Measurements from ENCODE around the gene AUTS2.
A peak's percentile ranks its signal among the peaks of the same experiment; 100 is the strongest.

The AUTS2 gene

DNA sequence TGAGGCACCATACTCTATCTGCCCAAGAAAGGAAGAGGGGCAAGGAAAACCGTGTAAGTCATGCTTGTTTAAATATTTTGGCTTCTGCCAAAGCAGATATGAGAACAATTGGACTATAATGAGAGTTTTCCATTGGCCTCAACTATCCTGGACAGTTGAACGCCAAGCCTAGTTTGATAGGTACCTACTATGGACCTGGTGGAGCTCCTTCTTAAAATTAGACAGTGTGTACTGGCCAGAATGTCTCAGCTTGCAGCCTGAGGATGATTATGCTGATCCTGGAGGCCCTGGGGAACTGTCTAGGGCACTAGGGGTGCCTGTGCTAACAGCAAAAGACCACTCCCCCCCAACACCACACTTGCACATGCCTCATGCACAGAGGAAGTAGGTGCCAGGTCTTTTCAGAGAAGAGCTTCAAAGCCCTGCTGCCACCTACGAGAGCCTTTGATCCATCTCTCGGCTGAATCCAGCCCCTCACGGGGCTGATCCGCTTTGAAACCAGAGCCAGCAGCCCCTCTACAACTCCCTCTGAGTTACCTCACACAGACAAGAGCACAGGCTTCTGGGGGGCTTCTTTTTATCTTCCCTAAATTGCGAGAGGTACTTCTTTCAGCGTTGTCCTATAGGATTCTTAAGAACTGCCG is 1059.8 kb downstream of the AUTS2 start:
- DNase-seq (ENCODE audit: low read depth), result no peak

- no peak for DNase-seq (ENCODE audit: low read depth)
These were observed 1061.0 kb downstream of the AUTS2 start for GRCh38 chr7:70659263-70659662.

- DNase-seq (ENCODE audit: low read depth), result peak; percentile 22
These were observed 1062.0 kb downstream of the AUTS2 start for GRCh38 chr7:70660154-70660818.

- no peak for DNase-seq (ENCODE audit: low read depth)
These were observed 1062.5 kb downstream of the AUTS2 start for GRCh38 chr7:70660819-70661191.

- DNase-seq (ENCODE audit: low read depth), result no peak
These were observed 1065.4 kb downstream of the AUTS2 start for GRCh38 chr7:70663680-70664079.

DNA sequence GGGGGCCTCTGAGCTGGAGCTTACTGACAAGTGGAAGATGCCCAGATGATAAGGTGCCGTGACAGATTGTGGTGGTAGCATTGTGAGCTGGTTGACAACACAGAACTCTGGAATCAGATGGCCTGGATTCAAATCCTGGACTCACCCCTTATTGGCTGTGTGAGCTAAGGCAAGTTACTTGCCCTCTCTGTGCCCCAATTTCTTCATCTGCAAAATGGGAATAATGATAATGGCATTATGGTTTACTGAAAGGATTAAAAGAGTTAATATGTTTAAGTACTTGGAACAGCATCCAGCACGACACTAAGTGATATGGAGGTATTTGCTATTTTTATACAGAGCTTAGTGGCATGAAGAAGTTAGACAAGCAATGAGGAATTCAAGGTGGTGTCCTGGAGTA is 1067.7 kb downstream of the AUTS2 start:
- no peak for DNase-seq (ENCODE audit: low read depth)

GRCh38 chr7:70667406-70667805 is 1069.1 kb downstream of the AUTS2 start:
- DNase-seq (ENCODE audit: low read depth), result no peak

DNA sequence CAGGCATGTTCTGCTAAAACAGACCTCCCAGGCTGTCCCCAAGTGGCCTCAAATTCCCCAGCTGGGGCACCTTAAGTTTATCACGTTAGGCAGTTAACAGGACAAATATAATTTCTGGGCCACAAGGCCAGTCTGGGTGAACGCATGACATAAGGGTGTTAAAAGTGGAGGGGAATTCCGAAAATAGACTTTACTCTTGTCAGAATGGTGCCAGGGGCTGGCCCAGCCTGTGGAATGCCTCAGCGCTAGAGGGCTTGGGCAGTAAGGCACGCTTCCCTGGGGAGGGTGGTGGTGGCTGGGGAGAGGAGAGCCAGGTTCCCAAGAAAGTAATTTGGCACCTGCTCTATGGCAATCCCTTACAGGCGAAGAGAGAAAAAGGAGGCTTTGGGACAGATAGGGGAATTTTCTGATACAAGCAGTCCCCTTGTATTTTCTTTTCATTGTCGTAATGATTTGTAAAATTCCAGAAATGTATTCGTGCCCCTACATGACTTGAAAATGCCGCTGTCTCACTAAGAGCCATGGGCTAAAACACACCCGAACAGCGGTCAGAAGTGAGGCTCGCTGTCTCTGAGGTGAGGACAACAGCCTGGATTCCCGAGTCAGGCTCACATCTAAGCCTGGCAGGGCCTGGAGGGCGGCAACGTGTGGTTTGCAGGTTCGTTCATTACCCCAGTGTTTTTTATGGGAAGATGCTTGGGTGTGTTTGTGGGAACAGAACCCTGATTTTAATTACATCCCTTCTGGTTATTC is 1070.5 kb downstream of the AUTS2 start:
- no peak for DNase-seq (ENCODE audit: low read depth)

GRCh38 chr7:70669854-70670253 is 1071.6 kb downstream of the AUTS2 start:
- no peak for DNase-seq (ENCODE audit: low read depth)

GRCh38 chr7:70670288-70670687 is 1072.0 kb downstream of the AUTS2 start:
- DNase-seq (ENCODE audit: low read depth), result no peak

DNA sequence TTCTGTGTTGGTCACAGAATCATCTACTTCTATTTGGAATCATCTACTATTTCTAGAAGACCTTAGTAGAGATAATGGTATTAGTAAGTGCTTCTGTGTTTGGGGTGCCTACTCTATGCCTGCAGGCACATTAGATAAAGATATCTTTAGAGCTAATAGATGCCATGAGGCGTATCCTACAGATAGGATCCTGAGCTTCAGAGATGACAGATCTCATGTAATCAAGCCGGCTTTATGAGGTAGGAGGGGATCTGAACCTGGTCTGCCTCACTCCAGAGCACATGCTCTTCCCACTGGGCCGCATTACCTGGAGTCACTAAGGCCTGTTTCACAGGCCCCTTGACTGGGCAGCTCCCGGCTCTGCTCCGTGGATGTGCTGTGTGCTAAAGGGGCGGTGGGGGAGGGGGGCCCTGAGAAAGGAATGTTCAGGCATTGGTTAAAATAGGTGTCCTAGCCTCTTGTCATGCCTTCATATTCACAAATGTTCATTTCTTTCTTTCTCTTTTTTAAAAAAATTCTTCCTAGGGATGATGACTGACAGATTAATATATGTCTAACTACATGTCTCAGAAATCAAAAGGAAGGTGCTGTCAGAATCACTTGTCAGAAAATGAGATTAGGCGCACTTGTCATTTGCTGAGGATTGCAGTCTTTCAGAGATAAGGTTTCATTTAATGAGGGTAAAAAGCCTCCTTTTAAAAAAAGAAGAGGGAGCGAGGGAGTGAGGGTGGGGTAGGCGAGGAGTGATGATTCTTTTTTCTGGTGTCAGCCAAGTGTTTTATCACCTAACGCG is 1075.7 kb downstream of the AUTS2 start:
- no peak for DNase-seq (ENCODE audit: low read depth)

GRCh38 chr7:70674571-70675010 is 1076.3 kb downstream of the AUTS2 start:
- DNase-seq (ENCODE audit: low read depth), result no peak

DNA sequence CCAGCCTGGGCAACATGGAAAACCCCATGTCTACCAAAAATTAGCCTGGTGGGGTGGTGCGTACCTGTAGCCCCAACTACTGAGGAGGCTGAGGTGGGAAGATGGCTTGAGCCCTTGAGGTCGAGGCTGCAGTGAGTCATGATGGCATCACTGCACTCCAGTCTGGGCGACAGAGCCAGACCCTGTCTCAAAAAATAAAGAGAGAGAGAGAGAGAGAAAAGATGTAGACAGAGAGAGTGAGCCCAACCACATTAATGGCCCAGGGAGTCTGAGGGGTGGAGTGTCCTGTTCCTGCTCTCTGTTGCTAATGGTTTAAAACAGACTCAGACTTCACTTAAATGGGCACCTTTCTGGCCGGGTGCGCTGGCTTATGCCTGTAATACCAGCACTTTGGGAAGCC is 1078.0 kb downstream of the AUTS2 start:
- DNase-seq (ENCODE audit: low read depth), result no peak

DNA sequence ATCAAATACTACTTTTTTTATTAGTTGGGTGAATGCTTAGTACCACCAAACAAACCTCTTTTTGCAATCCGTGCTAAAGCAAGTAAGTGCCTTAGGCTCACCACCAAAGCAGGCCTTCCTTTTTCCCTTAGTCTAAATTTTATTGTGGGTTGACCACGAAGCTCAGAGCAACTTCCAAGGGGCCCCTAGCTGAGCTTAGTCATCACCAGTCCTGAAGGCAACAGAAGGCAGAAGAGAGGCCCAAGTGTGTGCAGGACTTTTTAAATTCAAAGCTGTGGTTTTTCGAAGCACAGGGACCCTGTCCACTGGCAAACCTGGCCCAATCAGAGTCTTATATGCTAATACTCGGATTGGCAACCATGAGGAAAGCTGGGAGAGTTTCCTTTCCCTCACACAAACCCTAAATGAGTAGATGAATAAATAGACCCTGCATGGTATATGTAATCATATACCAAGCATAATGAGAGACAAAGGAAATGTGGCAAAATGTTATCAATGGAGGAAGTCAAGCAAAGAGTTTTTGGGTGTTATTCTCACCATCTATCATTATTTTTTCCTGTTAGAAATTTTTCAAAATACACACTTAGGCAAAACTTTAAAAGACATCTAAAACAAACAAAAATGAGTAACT is 1080.5 kb downstream of the AUTS2 start:
- no peak for DNase-seq (ENCODE audit: low read depth)

- no peak for DNase-seq (ENCODE audit: low read depth)
These were observed 1081.4 kb downstream of the AUTS2 start for GRCh38 chr7:70679661-70680060.

DNA sequence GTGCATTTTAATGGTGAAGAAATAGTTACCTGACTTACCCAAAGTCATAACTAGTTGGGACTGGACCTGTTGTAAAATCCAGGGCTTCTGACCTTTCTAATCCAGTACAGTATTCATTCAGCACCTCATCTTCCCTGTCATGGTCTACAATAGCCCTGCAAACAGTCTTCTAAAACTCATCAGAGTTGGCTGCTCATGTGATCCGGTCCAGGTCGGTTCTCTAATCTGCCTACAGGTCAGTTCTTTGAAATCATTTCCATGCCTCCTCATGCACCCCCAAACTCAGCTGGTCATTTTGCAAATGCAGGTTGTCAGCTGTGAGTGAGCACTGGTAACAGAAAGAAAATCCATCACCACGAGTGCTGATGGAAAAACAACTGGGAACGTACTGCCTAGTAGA is 1082.0 kb downstream of the AUTS2 start:
- DNase-seq (ENCODE audit: low read depth), result no peak

GRCh38 chr7:70680743-70681468 is 1082.6 kb downstream of the AUTS2 start:
- DNase-seq (ENCODE audit: low read depth), result no peak

GRCh38 chr7:70681469-70682350 is 1083.4 kb downstream of the AUTS2 start:
- DNase-seq (ENCODE audit: low read depth), result no peak

DNA sequence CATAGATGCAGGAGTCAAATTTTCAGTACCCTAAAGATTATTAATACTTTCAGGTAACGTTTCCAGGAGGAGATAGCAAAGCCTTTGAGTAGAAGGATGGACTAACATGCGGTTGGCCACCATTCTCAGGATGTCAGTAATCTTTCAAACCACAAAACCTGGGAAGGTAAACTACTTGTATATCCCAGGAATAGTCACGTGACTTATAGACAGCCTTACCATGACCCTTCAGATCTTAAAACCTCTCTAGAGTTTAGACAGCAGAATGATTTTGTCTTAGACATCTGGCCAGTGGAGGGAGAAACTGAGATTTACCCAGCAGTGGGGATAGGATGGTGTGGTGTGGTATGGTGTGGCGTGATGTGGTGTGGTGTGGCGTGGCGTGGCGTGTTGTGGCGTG is 1085.9 kb downstream of the AUTS2 start:
- DNase-seq (ENCODE audit: low read depth), result no peak

- DNase-seq (ENCODE audit: low read depth), result no peak
These were observed 1095.0 kb downstream of the AUTS2 start for GRCh38 chr7:70693321-70693685.

All from stimulated activated CD8-positive, alpha-beta memory T cell treated with anti-CD3 and anti-CD28 coated beads, Interleukin-4, amount 100 ng/mL, for 24 hours (primary cell).